Inferior parietal cortex (tissue), 1 donor: ENCODE results near the gene LIMD2.
"Not testable (repeated sequence)": the region's sequence is repeated elsewhere in the genome, so short reads cannot be mapped to it uniquely, and the experiment has no call there.

Experiments
- DNase-seq: peaks from one replicate; pipeline ENCODE4 v3.0.0-alpha.2; 2016; ENCODE audit errors: extremely low spot score

Gene LIMD2

GRCh38 chr17:63699638-63700527, at the start of gene LIMD2:
Gene LIMD2, minus strand, starts transcription at chr17:63700125. Its CDS starts 827 bp downstream, at chr17:63699298.
- no peak for DNase-seq

- DNase-seq: peak; percentile 97
Measured at GRCh38 chr17:63741408-63742173, 41.7 kb upstream of the LIMD2 start, which contains the start of gene STRADA. Gene STRADA, minus strand, starts transcription at chr17:63741799. Its CDS starts 13,430 bp downstream, at chr17:63728369.

GRCh38 chr17:63741143-63741407, 41.1 kb upstream of the LIMD2 start:
- no peak for DNase-seq

DNA sequence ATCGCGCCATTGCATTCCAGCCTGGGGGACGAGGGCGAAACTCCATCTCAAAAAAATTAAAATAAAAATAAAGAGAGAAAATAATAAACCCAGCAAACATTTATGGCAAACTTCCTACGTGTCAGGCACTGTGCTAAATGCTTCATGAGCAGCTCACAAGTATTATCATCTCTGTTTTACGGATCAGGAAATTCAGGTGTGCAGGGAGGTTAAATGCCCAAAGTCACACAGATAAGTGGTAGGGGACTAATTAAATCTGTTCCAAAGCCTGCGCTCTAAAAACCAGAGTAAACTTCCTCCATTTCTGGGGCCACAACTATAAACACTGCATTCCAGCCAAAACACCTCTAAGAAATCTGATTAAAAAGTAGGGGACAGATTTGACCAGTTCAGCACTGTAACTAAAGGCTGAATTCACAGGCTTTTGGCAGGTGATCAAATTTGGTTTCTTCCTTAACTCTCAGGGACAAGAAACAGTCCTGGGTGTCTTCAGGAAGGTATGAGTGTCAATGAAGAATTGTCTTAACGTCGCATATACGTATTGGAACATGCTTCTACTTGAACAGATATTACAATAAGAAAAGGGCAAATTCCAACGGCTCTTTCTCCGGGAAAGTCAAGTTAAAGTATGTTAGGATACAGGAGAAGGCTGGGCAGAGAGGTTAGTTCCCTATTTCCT, 40.7 kb upstream of the LIMD2 start:
- DNase-seq: peak; percentile 25

- DNase-seq: no peak
Measured at GRCh38 chr17:63735691-63736090, 35.8 kb upstream of the LIMD2 start.

DNA sequence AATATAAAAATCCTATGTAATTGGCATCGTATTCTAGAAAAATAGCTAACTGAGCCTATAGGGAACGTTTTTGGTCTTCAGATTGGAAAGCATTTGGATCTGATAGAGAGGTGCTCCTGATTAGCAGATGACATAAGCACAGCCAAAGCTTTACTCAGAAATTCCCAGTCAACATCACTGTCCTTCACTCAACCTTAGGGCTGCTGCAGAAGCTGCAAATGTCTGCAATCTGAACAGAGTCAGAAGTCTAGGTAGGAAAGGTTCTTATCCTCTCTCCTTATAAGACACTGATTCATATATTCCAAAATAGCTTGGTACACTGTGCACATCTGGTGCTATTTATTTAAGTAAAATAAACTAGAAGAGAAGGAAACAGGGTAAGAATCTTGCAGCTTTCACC, 22.5 kb upstream of the LIMD2 start:
- no peak for DNase-seq

GRCh38 chr17:63720194-63720593, 20.3 kb upstream of the LIMD2 start:
- not testable (repeated sequence) for DNase-seq

GRCh38 chr17:63718988-63719387, 19.1 kb upstream of the LIMD2 start:
- DNase-seq: no peak

DNA sequence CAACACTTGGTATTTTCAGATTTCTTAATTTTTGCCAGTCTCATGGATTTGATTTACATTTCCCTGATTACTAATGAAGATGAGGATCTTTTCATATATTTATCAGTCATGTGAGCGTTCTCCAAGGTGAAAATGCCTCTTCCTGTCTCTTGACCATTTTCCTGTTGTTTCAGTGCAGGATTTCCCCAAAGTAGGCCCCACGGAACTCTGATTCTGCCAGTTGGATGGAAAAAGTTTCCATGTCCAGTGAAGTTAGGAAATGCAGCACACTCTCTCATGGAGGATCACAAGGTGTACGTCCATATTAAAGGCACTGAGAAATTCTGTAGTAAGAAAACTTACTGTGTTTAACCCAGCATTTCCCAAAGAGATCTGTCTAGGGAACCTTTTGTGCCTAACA, 16.5 kb upstream of the LIMD2 start:
- no peak for DNase-seq

DNA sequence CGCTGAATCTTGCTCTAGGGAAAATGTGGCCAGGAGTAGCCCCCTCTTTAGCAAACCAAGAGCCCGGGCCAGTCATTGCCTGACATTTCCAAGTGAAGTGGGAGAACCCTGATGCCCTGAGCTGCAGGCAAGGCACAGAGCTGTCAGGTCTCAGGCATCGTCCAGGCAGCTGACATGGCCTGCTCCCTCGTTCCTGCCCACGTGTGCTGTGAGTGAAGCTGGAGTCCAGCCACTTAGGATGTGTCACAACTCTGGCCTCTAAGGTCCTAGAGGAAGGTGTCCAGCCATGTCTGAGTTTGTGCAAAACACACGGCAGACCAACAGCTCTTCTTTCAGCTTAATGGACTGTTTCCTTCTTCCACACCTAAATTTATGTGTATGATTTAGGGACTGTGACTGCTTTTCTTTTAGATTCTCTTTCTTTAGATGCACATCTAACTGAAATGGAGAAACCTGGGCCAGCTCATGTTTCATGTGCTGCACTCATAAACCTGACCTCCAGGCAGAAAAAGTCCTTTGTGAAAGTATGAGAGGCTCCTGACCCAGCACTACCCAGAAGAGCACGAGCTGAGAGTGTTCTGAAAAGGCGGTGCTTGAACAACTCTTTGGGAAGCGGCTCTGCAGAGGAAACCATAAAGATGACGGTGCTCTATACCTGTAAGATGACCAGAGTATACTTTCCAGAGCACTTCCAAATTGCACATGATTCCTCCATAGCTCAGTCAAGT, 14.8 kb upstream of the LIMD2 start:
- no peak for DNase-seq

GRCh38 chr17:63709110-63709509, 9.2 kb upstream of the LIMD2 start:
- DNase-seq: no peak

DNA sequence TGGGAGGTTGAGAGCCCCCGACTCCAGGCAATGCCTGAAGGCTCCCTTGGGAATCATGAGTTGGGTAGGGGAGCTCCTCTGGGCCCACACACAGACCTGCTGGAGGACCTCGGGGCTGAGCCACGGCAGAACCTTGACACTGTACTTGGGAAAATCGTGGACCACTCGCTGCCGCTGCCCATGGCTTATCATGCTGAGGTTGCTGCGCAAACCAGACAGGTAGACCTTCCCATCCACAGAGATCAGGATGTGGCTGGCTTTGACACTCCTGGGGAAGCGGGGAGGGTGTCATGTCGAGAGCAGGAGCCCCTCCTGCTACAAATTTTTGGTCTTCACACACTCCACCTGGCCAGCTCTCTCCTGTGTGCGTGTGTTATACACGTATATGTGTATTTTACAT, 7.2 kb upstream of the LIMD2 start:
- no peak for DNase-seq

DNA sequence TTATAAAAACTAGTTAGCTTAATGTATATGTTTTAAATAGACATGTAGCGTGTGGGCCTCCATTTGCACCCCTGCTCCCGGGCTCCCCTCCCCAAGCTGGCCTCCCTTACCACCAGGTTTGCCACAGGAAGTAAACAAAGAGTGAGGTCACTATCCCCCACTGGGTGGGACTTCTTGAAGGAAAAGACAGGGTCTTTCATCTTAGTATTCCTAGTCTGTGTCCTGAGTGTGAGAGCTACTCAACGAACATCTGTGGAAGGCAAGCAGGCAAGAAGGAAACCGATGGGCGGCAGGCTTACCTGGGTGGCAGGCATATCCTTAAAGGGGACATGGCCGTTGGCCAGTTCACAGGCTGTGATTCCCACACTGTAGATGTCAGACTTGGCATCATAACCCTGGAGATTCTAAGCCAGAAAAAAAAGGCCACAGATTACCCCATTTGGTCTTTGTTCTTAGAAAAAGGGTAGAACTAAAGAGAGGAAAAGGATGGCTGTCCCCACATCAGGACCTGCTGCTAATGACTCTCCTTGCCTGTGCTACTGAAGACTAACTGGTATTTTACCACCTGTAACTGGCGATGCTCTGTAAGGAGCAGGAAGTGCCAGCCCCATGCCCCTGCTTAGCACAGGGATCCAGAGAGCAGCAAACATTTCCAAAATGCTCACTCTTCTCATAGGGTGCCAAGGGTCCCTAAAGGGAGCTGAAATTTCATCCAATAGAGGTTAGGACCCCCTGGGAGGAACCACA, 6.6 kb upstream of the LIMD2 start:
- no peak for DNase-seq

DNA sequence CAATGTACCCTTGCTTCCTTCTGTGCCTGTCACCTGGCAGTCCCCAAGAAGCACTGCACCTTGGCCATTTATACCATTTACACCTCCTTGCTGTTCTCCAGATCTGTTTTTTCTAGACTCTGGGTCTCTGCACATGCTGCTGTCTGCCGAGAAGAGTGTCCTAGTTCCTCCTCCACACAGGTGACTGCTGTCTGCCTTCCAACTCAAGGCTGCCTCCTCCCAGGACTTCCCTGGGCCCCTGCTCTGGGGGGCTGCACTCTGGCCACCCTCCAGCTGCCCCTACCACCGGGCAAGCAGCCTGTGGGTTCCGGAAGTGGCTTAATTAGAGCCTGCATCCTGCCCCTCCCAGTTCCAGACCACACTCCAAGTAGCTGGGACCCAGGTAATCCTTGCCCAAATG, 5.7 kb upstream of the LIMD2 start:
- no peak for DNase-seq

DNA sequence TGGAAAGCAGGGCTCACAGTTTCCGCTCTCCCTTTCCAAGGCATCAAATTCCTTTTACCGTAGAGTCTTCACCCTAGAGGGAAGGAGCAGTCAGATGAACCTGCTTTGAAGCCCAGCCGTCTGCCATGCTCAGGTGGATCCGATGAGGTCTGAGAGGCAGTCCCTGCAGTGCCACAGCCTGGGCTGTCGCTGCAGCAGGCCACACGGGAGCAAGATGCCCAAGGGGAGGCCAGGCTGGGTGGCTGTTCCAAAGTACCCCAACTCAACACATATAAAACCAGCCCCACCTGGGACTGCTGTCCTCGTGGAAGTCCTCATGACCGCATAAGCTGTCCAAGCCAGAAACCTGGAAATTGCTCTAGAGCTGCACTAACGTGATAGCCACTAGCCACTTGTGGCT, 4.9 kb upstream of the LIMD2 start:
- DNase-seq: no peak

GRCh38 chr17:63704259-63704576, 4.3 kb upstream of the LIMD2 start:
- DNase-seq: no peak

DNA sequence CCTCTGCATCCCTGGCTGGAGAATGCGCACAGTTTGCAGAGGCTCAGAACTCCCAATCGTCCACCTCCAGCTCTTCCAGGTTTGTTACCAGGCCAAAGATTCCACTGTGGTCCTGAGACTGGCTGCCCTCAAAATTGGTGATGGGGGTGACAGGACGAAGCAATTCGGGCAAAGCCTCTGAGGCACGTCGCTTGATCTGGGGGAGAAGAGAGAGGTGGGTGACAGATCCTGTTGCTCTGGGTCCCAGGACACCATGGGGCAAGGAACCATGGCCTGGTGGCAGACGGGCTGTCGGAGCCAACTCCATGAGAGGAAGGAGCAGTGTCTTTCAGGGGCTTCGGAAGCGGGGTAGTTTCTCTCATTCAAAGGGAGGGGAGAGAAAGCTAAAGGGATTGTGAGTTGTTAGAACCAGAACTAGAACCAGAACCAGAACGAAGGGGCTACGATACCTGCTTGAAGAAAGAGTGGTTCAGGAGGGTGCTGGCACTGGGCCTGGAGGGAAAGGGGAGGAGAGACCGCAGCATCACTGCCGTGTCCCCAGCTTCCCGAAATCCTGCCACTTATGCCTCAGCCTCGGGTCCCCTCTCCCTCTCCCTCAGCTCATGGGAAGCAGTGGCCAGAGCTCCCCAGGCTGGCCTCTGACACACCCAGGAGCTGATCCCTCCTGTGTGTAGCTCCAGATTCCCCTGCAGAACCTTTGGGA, 3.8 kb upstream of the LIMD2 start:
- no peak for DNase-seq

DNA sequence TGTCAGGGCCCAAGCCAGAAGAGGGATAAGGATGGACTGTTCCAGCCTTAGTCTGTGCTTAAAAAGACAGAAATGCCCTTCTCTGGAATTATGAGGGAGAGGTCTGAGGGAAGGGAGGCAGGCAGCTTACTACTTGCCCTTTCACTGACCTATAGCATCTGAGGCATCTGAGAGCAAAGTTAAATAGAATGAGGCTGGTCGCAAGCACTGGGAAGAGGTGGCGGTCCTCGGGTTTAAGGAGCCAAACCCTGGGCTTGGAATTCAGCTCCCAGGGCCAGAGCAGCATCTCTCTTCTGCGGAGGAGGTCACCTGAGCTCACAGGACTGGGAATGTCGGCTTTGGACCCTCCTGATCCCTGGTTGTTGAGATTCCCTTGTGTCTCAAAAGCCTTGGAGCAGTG, 3.1 kb upstream of the LIMD2 start:
- DNase-seq: no peak

- no peak for DNase-seq
Measured at GRCh38 chr17:63702721-63703015, 2.7 kb upstream of the LIMD2 start.

DNA sequence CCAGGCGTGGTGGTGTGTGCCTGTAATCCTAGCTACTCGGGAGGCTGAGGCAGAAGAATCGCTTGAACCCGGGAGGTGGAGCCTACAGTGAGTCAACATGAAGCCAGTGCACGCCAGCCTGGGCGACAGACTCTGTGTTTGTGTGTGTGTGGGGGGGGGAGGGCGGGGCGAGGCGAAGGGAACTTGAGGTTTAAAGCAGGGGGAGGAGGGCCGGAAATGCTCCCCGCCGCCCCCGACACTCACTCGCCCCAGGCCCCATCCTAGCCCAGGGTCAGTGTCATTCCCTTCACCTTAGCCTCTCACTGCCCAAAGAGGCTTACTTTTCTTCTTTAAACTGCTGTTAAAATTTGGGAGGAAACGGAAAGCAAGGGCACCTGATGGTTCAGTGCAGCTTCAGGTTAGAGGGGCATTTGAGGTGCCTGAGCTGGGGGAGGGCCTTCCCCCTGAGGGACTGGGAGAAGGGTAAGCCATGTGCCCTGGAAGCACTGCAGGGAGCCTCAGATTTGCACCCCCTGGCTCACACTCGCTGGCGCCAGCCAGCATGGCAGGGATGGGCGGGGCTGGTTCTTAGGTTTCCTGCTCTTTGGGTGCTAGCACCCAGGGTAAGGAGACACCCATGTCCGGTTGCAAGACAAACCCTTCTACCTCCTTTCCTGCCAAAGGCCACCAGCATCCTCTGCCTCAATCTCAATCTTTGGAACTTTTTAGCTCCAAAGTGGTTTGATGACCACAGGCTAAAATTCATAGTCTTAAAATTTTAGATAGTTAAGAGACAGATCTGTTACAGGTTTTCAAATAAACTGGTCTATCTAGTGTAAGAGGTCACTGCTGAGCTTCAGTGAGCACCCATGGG, 2.2 kb upstream of the LIMD2 start:
- DNase-seq: no peak
